ENCODE measurements around the gene CGB3. TPM values are rescaled to one million over a fixed set of nuclear protein-coding genes. Genes with fewer than 3 reads are reported as not detected.
"Not testable (repeated sequence)": the region's sequence is repeated elsewhere in the genome, so short reads cannot be mapped to it uniquely, and the experiment has no call there.

The CGB3 gene
- total RNA-seq, 2 experiments from 2014 or later, result not detected

DNA sequence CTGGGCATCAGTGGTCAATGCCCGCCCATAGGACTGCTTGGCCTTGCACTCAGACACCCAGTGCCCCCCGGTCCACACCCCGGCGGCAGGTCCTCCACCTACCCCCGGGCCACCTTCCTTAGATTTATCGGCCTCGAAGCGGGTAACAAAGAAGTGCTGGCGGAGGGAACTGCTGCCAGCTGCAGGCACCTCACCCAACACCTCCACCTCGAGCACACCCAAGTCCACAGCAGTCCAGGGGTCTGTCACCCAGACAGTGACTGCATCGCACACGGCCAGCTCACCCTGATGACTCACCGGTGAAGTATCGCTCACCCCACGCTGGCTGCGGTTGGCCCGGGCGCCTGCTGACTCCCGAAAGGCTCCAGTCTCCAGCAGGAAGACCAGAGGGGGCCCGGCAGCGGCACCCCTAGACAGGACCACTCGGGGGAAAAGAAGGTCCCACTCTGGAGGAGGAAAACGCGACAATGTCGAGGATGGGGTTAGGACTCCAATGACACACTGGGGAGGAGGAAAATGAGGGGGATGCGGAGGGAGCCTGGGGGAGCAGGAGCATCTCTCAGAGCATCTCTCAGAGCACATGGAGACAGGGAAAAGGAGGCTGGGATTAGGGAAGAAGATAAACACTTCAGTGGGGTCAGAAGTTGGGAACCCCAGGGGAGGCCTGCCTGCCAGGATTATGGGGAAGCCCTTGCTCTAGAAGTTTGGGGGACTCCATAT lies 14.6 kb upstream of the CGB3 start:
- H3K4me2 ChIP-seq (ENCODE audit: low read length); H2AFZ ChIP-seq (ENCODE audit: low read length); H3K36me3 ChIP-seq (ENCODE audit: insufficient read depth, low read length); H3K27ac ChIP-seq (ENCODE audit: low read depth, low read length, poor library complexity, severe bottlenecking); H4K20me1 ChIP-seq (ENCODE audit: insufficient read depth, low read length); BruUV-seq (replicated peaks); H3K4me3 ChIP-seq (ENCODE audit: low read depth, low read length, poor library complexity, severe bottlenecking); H3K79me2 ChIP-seq (ENCODE audit: insufficient read depth, low read depth, low read length); H3K4me1 ChIP-seq (ENCODE audit: insufficient read depth, low read length, poor library complexity, severe bottlenecking); H3K9me2 ChIP-seq (ENCODE audit: insufficient read depth, low read length); H3K9me3 ChIP-seq (ENCODE audit: low read length); POLR2A ChIA-PET; CTCF ChIA-PET (ENCODE audit: unreplicated experiment); intact Hi-C loops (cut with micrococcal nuclease; ENCODE audit: unreplicated experiment); DNase-seq (ENCODE audit: low spot score): not testable (repeated sequence)

GRCh38 chr19:49038111-49038510 lies 14.0 kb upstream of the CGB3 start:
- H3K4me1 ChIP-seq (ENCODE audit: insufficient read depth, low read length, poor library complexity, severe bottlenecking); CTCF ChIA-PET (ENCODE audit: unreplicated experiment); H2AFZ ChIP-seq (ENCODE audit: low read length); intact Hi-C loops (cut with micrococcal nuclease; ENCODE audit: unreplicated experiment); BruUV-seq (replicated peaks); H3K4me2 ChIP-seq (ENCODE audit: low read length); POLR2A ChIA-PET; H3K9me3 ChIP-seq (ENCODE audit: low read length); H3K4me3 ChIP-seq (ENCODE audit: low read depth, low read length, poor library complexity, severe bottlenecking); H3K9me2 ChIP-seq (ENCODE audit: insufficient read depth, low read length); H3K27ac ChIP-seq (ENCODE audit: low read depth, low read length, poor library complexity, severe bottlenecking); H3K36me3 ChIP-seq (ENCODE audit: insufficient read depth, low read length); H4K20me1 ChIP-seq (ENCODE audit: insufficient read depth, low read length); DNase-seq (ENCODE audit: low spot score); H3K79me2 ChIP-seq (ENCODE audit: insufficient read depth, low read depth, low read length): not testable (repeated sequence)

- BruUV-seq (replicated peaks); H3K4me2 ChIP-seq (ENCODE audit: low read length); H3K9me2 ChIP-seq (ENCODE audit: insufficient read depth, low read length); H3K9me3 ChIP-seq (ENCODE audit: low read length); H4K20me1 ChIP-seq (ENCODE audit: insufficient read depth, low read length); H2AFZ ChIP-seq (ENCODE audit: low read length); intact Hi-C loops (cut with micrococcal nuclease; ENCODE audit: unreplicated experiment); CTCF ChIA-PET (ENCODE audit: unreplicated experiment); H3K4me1 ChIP-seq (ENCODE audit: insufficient read depth, low read length, poor library complexity, severe bottlenecking); H3K36me3 ChIP-seq (ENCODE audit: insufficient read depth, low read length); H3K79me2 ChIP-seq (ENCODE audit: insufficient read depth, low read depth, low read length); H3K27ac ChIP-seq (ENCODE audit: low read depth, low read length, poor library complexity, severe bottlenecking); POLR2A ChIA-PET; H3K4me3 ChIP-seq (ENCODE audit: low read depth, low read length, poor library complexity, severe bottlenecking): not testable (repeated sequence)
- DNase-seq (ENCODE audit: low spot score), result peak; percentile 66
- peak; percentile 81 for TF ChIP-seq CTCF (conservative IDR thresholded peaks at IDR 0.05; ENCODE audit: low read length)
Measured at GRCh38 chr19:49036815-49037214, 12.7 kb upstream of the CGB3 start, which contains the start of gene CGB1. TSS of gene CGB1 (minus strand) at chr19:49036895. CDS start at chr19:49036711, 184 bp downstream.

DNA sequence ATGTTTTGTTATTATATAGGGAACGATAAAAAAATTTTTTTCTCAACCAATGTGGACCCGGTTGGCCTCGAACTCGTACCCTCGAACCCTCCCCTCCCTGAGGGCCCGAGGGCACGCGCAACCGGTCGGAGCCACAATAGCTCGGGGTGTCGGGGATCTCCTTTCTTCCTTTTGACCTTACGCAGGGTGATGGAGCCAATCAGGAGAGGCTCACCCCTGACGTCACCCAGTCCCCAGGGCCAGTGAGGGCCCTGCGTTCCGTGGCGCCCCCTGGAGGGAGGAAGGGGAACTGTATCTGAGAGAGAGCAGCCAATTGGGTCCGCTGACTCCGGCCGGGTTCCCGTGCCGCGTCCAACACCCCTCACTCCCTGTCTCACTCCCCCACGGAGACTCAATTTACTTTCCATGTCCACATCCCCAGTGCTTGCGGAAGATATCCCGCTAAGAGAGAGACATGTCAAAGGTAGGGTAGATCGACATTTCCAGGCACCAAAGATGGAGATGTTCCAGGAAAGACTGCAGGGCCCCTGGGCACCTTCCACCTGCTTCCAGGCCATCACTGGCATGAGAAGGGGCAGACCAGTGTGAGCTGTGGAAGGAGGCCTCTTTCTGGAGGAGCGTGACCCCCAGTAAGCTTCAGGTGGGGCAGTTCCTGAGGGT lies 7.6 kb upstream of the CGB3 start, which contains the start of gene CGB2:
Gene CGB2, plus strand, starts transcription at position 249 of the 660 bp plus-strand sequence. Its CDS starts 206 bp downstream, at position 455.
- TF ChIP-seq CTCF (conservative IDR thresholded peaks at IDR 0.05; ENCODE audit: low read length), result peak; percentile 76
- H3K4me3 ChIP-seq (ENCODE audit: low read depth, low read length, poor library complexity, severe bottlenecking); intact Hi-C loops (cut with micrococcal nuclease; ENCODE audit: unreplicated experiment); H3K27ac ChIP-seq (ENCODE audit: low read depth, low read length, poor library complexity, severe bottlenecking); H3K4me2 ChIP-seq (ENCODE audit: low read length); H3K79me2 ChIP-seq (ENCODE audit: insufficient read depth, low read depth, low read length); H3K9me3 ChIP-seq (ENCODE audit: low read length); H2AFZ ChIP-seq (ENCODE audit: low read length); H3K36me3 ChIP-seq (ENCODE audit: insufficient read depth, low read length); H4K20me1 ChIP-seq (ENCODE audit: insufficient read depth, low read length); BruUV-seq (replicated peaks); H3K9me2 ChIP-seq (ENCODE audit: insufficient read depth, low read length); H3K4me1 ChIP-seq (ENCODE audit: insufficient read depth, low read length, poor library complexity, severe bottlenecking); CTCF ChIA-PET (ENCODE audit: unreplicated experiment): not testable (repeated sequence)
- POLR2A ChIA-PET, result interaction anchor here (0.7 kb wide), 1 partner anchor 237 kb away, joined by 3 read pairs; no protein-coding TSS in a partner anchor
- peak; percentile 45 for DNase-seq (ENCODE audit: low spot score)

DNA sequence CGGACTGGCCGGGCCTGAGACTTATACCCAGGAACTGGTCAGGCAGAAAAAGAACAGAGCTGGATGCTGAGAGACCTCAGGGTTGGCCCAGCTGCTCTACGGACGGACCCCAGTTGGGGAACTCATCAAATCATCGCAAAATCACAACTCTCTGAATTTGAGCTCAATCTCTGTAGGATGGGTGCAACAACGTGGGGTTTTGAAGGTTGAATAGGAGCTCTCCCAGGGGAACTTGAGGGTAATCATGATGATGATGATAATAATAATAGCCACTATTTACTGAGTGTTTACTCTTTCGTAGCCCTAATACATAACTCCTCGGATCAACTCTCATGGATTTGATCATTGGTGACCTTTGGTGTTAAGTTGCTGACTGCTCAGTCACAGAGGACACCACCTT lies 6.2 kb upstream of the CGB3 start:
- H3K4me1 ChIP-seq (ENCODE audit: insufficient read depth, low read length, poor library complexity, severe bottlenecking); H3K36me3 ChIP-seq (ENCODE audit: insufficient read depth, low read length); CTCF ChIA-PET (ENCODE audit: unreplicated experiment); H3K9me2 ChIP-seq (ENCODE audit: insufficient read depth, low read length); H3K27ac ChIP-seq (ENCODE audit: low read depth, low read length, poor library complexity, severe bottlenecking); H3K4me3 ChIP-seq (ENCODE audit: low read depth, low read length, poor library complexity, severe bottlenecking); H3K79me2 ChIP-seq (ENCODE audit: insufficient read depth, low read depth, low read length); H4K20me1 ChIP-seq (ENCODE audit: insufficient read depth, low read length); H2AFZ ChIP-seq (ENCODE audit: low read length); POLR2A ChIA-PET; intact Hi-C loops (cut with micrococcal nuclease; ENCODE audit: unreplicated experiment); BruUV-seq (replicated peaks); H3K9me3 ChIP-seq (ENCODE audit: low read length); H3K4me2 ChIP-seq (ENCODE audit: low read length); DNase-seq (ENCODE audit: low spot score): not testable (repeated sequence)
